Endothelial cell (in vitro differentiated cells): ENCODE results near the gene USF2. TPM values are rescaled to one million over a fixed set of nuclear protein-coding genes. Genes with fewer than 3 reads are reported as not detected.

Experiments
- DNase-seq: peaks from one replicate; pipeline ENCODE4 v3.0.0; 2021; ENCODE audit warnings: low spot score
- H3K27ac Mint-ChIP-seq: one replicate; pipeline ENCODE4 v1.8.0; 2021; ENCODE audit warnings: mixed read lengths, inconsistent platforms; ENCODE audit not compliant: unreplicated experiment
- H3K27me3 Mint-ChIP-seq: one replicate; pipeline ENCODE4 v1.8.0; 2021; ENCODE audit warnings: mild to moderate bottlenecking, moderate library complexity, mixed read lengths, inconsistent platforms; ENCODE audit not compliant: unreplicated experiment
- H3K36me3 Mint-ChIP-seq: one replicate; pipeline ENCODE4 v1.8.0; 2021; ENCODE audit warnings: mild to moderate bottlenecking, low read depth, mixed read lengths, inconsistent platforms; ENCODE audit not compliant: unreplicated experiment
- H3K4me1 Mint-ChIP-seq: one replicate; pipeline ENCODE4 v1.8.0; 2021; ENCODE audit warnings: mild to moderate bottlenecking, mixed read lengths, inconsistent platforms; ENCODE audit not compliant: unreplicated experiment
- H3K4me3 Mint-ChIP-seq: one replicate; pipeline ENCODE4 v1.8.0; 2021; ENCODE audit warnings: mild to moderate bottlenecking, mixed read lengths, inconsistent platforms; ENCODE audit not compliant: unreplicated experiment
- H3K9me3 Mint-ChIP-seq: one replicate; pipeline ENCODE4 v1.8.0; 2021; ENCODE audit warnings: mixed read lengths, inconsistent platforms; ENCODE audit not compliant: unreplicated experiment
- total RNA-seq: library from RNA; stranded (reverse); fragmentation: NEBNext Ultra II Directional; extraction: Animal tissue kit (Norgen Biotek cat#: 25700); gene quantifications from one replicate; pipeline ENCODE4 v1.2.1, GENCODE V29; 2021; ENCODE audit not compliant: unreplicated experiment
- TF ChIP-seq, protein P1 (sequence below): fragments of 200-600 bp; sonication (generic); IDR thresholded peaks from one replicate; pipeline ENCODE4 v1.5.0; 2021; ENCODE audit warnings: antibody characterized with exemption; ENCODE audit not compliant: unreplicated experiment

USF2 gene
- total RNA-seq, 1 donor from 2014 or later: 92.2 TPM

DNA sequence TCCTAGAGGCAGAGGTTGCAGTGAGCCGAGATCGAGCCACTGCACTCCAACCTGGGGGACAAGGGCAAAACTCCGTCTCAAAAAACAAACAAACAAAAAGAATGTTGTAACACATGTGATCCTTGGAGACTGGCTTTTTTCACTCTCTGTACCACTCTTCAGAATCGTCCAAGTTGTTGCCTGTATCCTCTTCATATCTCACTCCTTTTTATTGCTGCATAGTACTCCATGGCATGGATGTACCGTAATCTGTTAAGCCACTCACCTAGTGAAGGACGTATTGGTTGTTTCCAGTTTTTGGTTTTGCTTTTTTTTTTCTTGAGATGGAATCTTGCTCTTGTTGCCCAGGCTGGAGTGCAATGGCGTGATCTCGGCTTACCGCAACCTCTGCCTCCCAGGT is 53.3 kb downstream of the USF2 start:
- DNase-seq: no peak
- Mint-ChIP-seq H3K9me3 (no peaks in the 10 kb centered on the region), H3K27ac (no peak overlapping the region), H3K36me3 (no peaks in the 10 kb centered on the region), H3K27me3 (peaks cover 3% of the 10 kb centered on the region), H3K4me3 (no peak overlapping the region), H3K4me1 (peaks cover 7% of the 10 kb centered on the region)
- TF ChIP-seq, protein P1, sequence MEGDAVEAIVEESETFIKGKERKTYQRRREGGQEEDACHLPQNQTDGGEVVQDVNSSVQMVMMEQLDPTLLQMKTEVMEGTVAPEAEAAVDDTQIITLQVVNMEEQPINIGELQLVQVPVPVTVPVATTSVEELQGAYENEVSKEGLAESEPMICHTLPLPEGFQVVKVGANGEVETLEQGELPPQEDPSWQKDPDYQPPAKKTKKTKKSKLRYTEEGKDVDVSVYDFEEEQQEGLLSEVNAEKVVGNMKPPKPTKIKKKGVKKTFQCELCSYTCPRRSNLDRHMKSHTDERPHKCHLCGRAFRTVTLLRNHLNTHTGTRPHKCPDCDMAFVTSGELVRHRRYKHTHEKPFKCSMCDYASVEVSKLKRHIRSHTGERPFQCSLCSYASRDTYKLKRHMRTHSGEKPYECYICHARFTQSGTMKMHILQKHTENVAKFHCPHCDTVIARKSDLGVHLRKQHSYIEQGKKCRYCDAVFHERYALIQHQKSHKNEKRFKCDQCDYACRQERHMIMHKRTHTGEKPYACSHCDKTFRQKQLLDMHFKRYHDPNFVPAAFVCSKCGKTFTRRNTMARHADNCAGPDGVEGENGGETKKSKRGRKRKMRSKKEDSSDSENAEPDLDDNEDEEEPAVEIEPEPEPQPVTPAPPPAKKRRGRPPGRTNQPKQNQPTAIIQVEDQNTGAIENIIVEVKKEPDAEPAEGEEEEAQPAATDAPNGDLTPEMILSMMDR: no peak

DNA sequence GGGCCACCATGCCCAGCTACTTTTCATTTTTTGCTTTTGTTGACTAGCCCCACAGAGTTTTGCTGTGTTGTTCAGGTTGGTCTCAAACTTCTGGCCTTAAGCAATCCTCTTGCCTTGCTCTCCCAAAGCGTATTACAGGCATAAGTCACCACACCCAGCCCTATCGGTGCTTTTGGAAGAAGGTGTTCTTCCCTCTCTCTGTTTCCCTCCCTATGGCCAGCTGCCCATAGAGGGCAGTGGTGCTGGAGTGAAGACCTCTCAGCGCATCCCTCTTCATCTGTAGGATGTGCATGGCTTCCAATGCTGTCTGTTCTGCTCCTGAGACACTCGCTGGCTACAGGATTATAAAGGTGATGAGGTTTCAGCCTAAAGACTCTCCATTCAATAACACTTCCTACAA is 58.9 kb downstream of the USF2 start:
- no peak overlapping the region for H3K27ac Mint-ChIP-seq
- TF ChIP-seq, protein P1: no peak
- H3K27me3 Mint-ChIP-seq: no peaks in the 10 kb centered on the region
- H3K4me3 Mint-ChIP-seq: no peak overlapping the region
- H3K4me1 Mint-ChIP-seq: no peaks in the 10 kb centered on the region
- no peak for DNase-seq
- no peaks in the 10 kb centered on the region for H3K9me3 Mint-ChIP-seq
- no peaks in the 10 kb centered on the region for H3K36me3 Mint-ChIP-seq

DNA sequence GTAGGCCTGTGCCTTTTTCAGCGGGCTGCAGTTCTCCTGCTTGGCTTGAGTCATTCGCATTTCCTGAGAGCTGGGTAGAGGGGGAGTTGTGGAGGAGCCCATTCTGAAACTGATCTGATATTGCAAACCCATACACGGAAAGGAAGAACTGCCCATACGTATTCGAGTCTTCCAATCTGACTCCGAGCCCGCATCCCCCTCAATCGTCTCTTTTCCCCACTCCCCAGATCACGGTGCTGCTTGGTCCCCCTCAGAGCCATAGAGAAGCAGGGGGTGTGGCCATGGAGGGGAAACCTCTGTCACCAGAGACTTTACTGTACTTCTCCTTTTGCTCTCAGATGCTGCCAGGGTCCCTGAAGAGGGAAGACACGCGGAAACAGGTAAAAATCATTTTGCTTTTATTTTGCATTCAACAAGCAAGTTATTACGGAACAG is 60.1 kb downstream of the USF2 start, which contains the start of gene CD22:
Gene CD22 (plus strand): TSS at position 337 of the 435 bp plus-strand sequence. CDS start 2,854 bp downstream, outside the sequence.
- TF ChIP-seq, protein P1: no peak
- no peaks in the 10 kb centered on the region for H3K9me3 Mint-ChIP-seq
- no peaks in the 10 kb centered on the region for H3K36me3 Mint-ChIP-seq
- no peaks in the 10 kb centered on the region for H3K4me1 Mint-ChIP-seq
- no peak within 1 kb of the TSS for H3K27ac Mint-ChIP-seq
- no peak for DNase-seq
- no peaks in the 10 kb centered on the region for H3K27me3 Mint-ChIP-seq
- H3K4me3 Mint-ChIP-seq: no peak within 1 kb of the TSS

- DNase-seq: no peak
- Mint-ChIP-seq H3K36me3 (no peaks in the 10 kb centered on the region), H3K4me1 (no peaks in the 10 kb centered on the region), H3K4me3 (no peak overlapping the region), H3K27ac (no peak overlapping the region), H3K9me3 (no peaks in the 10 kb centered on the region), H3K27me3 (no peaks in the 10 kb centered on the region)
- TF ChIP-seq, protein P1: no peak
These were observed 60.6 kb downstream of the USF2 start for GRCh38 chr19:35329323-35329722.

Other genes with a start within 250 kb of the USF2 start
- 0.62 TPM for gene SCN1B, start 238.5 kb upstream of the USF2 start, total RNA-seq
- 1.3 TPM for gene HPN, start 227.2 kb upstream of the USF2 start, total RNA-seq
- gene FXYD3, start 153.1 kb upstream of the USF2 start, total RNA-seq: not detected
- gene LGI4, start 133.9 kb upstream of the USF2 start, total RNA-seq: 0.10 TPM
- not detected for gene FXYD1, start 130.1 kb upstream of the USF2 start, total RNA-seq
- 0.67 TPM for gene FXYD7, start 125.7 kb upstream of the USF2 start, total RNA-seq
- 78.7 TPM for gene FXYD5, start 114.2 kb upstream of the USF2 start, total RNA-seq
- not detected for gene FAM187B, start 40.2 kb upstream of the USF2 start, total RNA-seq
- 35.9 TPM for gene LSR, start 20.0 kb upstream of the USF2 start, total RNA-seq
- gene HAMP, start 13.6 kb downstream of the USF2 start, total RNA-seq: 0.74 TPM
- not detected for gene MAG, start 23.2 kb downstream of the USF2 start, total RNA-seq
- not detected for gene CD22, start 60.2 kb downstream of the USF2 start, total RNA-seq
- gene FFAR1, start 78.9 kb downstream of the USF2 start, total RNA-seq: not detected
- gene FFAR3, start 89.5 kb downstream of the USF2 start, total RNA-seq: not detected
- not detected for gene GPR42, start 102.1 kb downstream of the USF2 start, total RNA-seq
- gene FFAR2, start 179.3 kb downstream of the USF2 start, total RNA-seq: 0.46 TPM
- not detected for gene KRTDAP, start 221.5 kb downstream of the USF2 start, total RNA-seq
- 56.9 TPM for gene DMKN, start 244.7 kb downstream of the USF2 start, total RNA-seq